Neuron (in vitro differentiated cells): Measurements from ENCODE around the gene GCLM.

Experiments
- H2AFZ ChIP-seq: one replicate; pipeline ENCODE4 v1.6.1; 2013; ENCODE audit warnings: low read depth, mild to moderate bottlenecking, inconsistent platforms, low read length, moderate library complexity
- H3K27me3 ChIP-seq: one replicate; pipeline ENCODE4 v1.6.1; 2013; ENCODE audit warnings: low read length; ENCODE audit not compliant: insufficient read depth
- H3K36me3 ChIP-seq: one replicate; pipeline ENCODE4 v1.6.1; 2013; ENCODE audit warnings: low read length; ENCODE audit not compliant: insufficient read depth
- H3K4me1 ChIP-seq: one replicate; pipeline ENCODE4 v1.6.1; 2013; ENCODE audit warnings: low read length; ENCODE audit not compliant: insufficient read depth
- H3K4me3 ChIP-seq: 2 replicates; pipeline ENCODE4 v1.5.1; 2013; ENCODE audit warnings: mild to moderate bottlenecking, low read length, moderate library complexity
- H3K9me3 ChIP-seq: one replicate; pipeline ENCODE4 v1.6.1; 2013; ENCODE audit warnings: low read length

The GCLM gene

DNA sequence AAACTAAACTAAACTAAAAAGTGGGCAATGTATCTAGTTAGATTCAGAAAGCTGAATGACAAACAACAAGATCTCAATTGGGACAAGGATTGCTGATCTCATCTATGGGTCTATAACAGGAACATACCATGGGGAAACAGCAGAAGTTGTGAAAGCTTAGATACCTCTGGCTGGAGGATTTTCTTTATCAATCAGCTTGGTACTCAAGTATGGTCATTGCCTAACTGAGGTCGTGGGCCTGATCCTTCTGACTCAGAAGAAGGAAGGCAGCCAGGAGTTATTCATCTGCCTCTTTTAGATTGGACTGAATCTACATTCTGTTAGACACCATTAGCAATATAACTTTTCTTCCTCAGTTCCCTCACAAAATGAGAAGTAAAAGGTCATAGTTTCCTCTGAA lies 69.9 kb downstream of the GCLM start:
- peaks cover 7% of the 10 kb centered on the region for H3K9me3 ChIP-seq
- H3K27me3 ChIP-seq, result peaks cover 13% of the 10 kb centered on the region

DNA sequence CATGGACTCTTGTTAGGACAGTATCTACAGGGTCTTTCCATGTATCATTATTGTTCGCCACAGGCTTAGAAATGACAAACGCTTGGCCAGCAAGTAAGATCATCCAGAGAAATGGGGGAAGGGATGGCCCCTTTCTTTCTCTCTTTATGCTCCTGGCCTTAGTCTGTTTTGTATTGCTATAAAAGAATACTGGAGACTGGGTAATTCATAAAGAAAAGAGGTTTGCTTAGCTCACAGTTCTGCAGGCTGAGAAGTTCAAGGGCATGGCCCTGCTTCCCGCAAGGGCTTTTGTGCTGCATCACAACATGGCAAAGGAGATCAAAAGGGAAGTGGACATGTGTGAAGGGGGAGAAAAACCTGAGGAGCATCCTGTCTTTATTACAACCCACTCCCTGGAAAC lies 71.3 kb downstream of the GCLM start:
- H3K4me3 ChIP-seq, result no peak overlapping the region
- no peaks in the 10 kb centered on the region for H3K36me3 ChIP-seq
- H2AFZ ChIP-seq, result no peak overlapping the region
- H3K4me1 ChIP-seq, result peaks cover 14% of the 10 kb centered on the region
- H3K9me3 ChIP-seq, result peaks cover 10% of the 10 kb centered on the region
- peaks cover 13% of the 10 kb centered on the region for H3K27me3 ChIP-seq

More for the DNA sequence above, 69.9 kb downstream of the GCLM start:
- Histone ChIP-seq H3K4me3 (no peak overlapping the region), H3K4me1 (peaks cover 14% of the 10 kb centered on the region), H2AFZ (no peak overlapping the region), H3K36me3 (no peaks in the 10 kb centered on the region)
